GM12892 (cell line): Measurements from ENCODE around the gene APOC4.

Experiments used
- POLR2A ChIP-seq: IDR thresholded peaks from 2 replicates; pipeline ENCODE4 v1.6.1; 2011; ENCODE audit warnings: low read depth, low read length, control low read depth
- POLR2AphosphoS5 ChIP-seq: IDR thresholded peaks from 2 replicates; pipeline ENCODE4 v1.6.1; 2011; ENCODE audit warnings: low read depth, low read length, control low read depth
- TAF1 ChIP-seq: IDR thresholded peaks from 2 replicates; pipeline ENCODE4 v1.6.1; 2011; ENCODE audit warnings: low read depth, mild to moderate bottlenecking, control low read depth, low read length, borderline replicate concordance

- TF ChIP-seq POLR2A, result no peak
- TF ChIP-seq TAF1, result no peak
- no peak for TF ChIP-seq POLR2AphosphoS5
These were observed 33.4 kb downstream of the APOC4 start for GRCh38 chr19:44975444-44975843.
